GDM1 (cell line): ENCODE measurements around the gene PPM1E.
"Not testable (repeated sequence)": the region's sequence is repeated elsewhere in the genome, so short reads cannot be mapped to it uniquely, and the experiment has no call there.

Experiments used
- DNase-seq: peaks from one replicate; lab custom pipeline; 2025; lab: John Stamatoyannopoulos, UW

The PPM1E gene

GRCh38 chr17:58779446-58779845 is 23.8 kb downstream of the PPM1E start:
- no peak for DNase-seq

DNA sequence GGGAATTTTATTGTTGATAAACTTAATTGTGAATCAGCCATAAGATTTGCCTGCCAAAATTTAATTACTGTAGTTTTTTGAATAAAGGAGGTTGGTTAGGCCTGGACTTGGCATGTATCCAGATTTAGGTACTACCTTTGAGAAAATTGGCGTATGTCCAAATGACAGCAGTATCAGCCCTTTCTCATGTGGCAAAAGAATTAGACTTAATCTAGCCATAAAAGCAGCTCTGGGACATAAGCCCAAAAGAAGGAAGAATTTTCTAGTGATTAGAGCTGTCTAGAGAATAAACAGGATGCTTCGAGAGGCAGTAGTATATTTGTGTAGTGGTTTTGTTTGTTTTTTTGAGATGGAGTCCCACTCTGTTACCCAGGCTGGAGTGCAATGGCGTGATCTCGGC is 27.7 kb downstream of the PPM1E start:
- no peak for DNase-seq

GRCh38 chr17:58785097-58785496 is 29.4 kb downstream of the PPM1E start:
- no peak for DNase-seq

DNA sequence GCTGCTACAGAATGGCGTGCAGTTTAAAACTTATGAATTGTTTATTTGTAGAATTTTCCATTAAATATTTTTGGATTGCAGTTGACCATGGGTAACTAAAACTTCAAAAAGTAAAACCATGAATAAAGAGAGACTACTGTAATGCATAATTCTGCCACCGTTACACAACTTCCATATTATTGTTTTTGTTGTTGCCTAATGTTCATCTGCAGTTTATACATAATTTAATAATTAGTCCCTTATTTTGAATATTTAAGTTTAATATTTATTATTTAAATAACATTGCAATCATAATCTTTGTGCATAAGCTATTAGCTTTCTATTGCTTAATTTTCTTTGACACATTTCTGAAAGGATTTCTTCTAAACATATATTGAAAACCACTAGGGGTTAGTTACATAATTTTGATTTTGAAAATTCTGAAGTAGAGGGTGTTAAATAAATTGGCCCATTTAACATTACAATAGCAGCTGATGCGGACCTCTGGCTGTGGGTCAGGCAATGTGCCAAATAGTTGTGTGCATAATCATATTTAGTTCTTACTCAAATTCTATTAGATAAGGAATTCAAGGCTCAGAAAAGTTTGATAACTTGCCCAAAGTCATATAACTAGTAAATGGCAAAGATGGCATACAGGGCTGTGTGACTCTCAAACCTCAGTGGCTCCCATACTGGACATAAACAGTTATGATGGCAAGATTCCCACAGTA is 31.1 kb downstream of the PPM1E start:
- DNase-seq, result no peak

GRCh38 chr17:58788199-58788598 is 32.5 kb downstream of the PPM1E start:
- no peak for DNase-seq

DNA sequence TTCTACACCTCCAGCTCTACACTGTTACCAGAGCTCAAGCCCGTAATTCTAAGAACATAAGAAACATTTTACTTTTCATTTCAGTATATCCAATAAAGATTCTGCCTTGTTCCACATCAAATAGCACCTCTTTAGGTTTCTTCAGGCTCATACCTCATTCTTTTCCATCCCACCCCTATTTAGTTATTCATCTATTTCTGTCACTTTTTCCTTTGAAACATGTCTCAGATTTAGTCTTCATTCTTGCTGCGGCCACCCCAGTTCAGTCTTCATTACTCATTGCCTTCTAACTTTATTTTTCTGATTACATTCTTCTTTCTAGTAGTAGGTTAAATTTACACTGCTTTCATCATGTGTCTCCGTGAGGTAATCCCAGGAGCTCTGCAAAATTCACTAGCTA is 33.5 kb downstream of the PPM1E start:
- no peak for DNase-seq

- DNase-seq, result no peak
Observed at GRCh38 chr17:58789831-58790230, 34.2 kb downstream of the PPM1E start.

GRCh38 chr17:58794508-58794907 is 38.9 kb downstream of the PPM1E start:
- DNase-seq, result not testable (repeated sequence)

DNA sequence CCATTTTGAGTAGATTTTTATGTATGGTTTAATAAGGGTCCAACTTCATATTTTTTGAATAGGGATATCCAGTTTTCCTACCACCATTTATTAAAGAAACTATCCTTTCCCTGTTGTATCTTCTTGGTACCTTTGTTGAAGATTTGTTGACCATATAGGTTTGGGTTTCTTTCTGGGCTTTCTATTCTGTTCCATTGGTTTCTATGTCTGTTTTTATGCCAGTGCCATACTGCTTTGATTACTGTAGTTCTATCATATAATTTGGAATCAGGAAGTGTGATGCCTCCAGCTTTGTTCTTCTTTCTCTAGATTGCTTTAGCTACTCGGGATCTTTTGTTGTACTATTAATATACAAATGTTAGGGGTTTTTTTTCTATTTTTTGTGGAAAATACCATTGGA is 46.5 kb downstream of the PPM1E start:
- no peak for DNase-seq

GRCh38 chr17:58806046-58806445 is 50.4 kb downstream of the PPM1E start:
- DNase-seq, result no peak

DNA sequence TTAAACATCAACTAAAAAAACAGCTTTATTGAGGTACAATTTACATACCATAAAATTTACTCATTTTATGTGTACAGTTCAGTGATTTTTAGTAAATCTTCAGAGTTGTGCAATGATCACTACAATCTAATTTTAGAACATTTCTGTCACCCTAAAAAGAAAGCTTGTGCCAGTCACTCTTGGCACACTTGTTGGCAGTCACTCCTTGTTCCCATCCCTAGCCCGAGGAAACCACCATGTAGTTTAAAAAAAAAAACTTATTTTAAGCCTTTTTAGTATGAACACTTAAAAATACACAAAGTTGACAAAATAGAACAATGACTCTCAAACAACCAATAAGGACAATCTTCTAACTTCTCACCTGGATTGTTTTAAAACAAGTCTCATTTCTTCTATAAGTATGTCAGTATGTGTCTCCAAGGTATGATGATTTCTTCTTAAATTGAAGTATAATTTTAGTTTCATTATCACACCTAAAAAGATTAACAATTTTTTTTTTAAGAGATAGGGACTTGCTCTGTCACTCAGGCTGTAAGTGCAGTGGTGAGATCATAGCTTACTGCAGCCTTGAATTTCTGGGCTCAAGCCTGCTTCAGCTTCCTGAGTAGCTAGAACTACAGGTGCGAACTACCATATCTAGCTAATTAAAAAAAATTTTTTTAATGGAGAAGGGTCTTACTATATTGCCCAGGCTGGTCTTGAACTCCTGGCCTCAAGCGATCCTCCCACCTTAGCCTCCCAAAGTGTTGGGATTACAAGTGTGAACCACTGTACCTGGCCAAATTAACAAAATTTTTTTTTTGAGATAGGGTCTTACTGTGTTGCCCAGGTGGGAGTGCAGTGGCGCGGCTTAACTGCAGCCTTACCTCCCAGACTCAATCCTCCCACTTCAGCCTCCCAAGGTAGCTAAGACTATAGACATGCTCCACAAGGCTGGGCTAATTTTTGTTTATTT is 53.2 kb downstream of the PPM1E start:
- no peak for DNase-seq

DNA sequence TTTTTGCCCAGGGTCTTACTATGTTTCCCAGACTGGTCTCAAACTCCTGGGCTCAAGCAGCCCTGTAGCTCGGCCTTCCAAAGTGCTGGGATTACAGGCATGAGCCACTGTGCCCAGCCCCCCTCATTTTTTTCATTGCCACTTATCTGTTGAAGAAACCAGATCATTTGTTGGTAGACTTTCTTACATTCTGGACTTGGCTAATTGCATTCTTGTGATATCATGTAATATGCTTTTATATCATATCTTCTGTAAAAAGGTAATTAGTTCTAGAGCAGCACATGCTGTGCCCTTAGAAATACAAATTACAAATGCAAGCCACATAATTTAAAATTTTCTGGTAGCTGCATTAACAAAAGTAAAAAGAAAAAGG is 53.9 kb downstream of the PPM1E start:
- DNase-seq, result no peak

DNA sequence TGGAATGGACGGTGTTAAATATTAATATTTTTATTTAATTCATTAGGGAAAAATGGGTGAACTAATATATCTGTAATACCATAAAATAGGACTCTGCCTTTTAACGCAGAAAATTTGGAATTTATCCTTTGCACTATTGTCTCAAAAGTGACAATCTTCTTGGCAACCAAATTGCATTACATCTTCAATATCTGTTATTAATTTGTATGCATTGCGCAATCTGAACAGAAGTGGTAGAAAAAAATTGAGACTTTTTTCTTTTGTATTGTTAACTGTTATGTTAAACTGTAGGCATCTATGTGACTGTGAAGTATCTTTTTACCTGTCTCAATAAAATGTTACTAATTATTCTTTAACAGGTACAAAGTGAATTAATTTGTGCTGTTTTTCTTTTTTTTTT is 55.6 kb downstream of the PPM1E start:
- no peak for DNase-seq

GRCh38 chr17:58813712-58814111 is 58.1 kb downstream of the PPM1E start:
- DNase-seq, result no peak

DNA sequence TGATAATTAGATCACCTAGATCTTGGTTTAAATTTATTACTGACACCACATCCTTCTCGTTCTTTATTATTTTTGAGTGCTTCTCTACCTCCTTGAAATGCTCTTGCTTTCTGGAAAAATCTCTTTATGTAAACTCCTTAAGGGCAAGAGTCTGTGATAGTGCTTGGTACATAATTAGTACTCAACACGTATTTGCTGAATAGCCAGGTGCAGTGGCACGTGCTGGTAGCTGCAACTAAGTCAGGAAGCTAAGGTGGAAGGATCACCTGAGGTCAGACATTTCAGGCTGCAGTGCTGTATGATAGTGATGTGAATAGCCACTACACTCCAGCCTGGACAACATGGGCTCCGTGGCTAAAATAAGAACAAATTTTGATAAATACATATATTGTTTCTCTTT is 63.0 kb downstream of the PPM1E start:
- DNase-seq, result no peak

- DNase-seq, result no peak
Observed at GRCh38 chr17:58822148-58823050, 66.7 kb downstream of the PPM1E start.

GRCh38 chr17:58823051-58823525 is 67.4 kb downstream of the PPM1E start:
- no peak for DNase-seq

- no peak for DNase-seq
Observed at GRCh38 chr17:58829172-58829637, 73.6 kb downstream of the PPM1E start.

DNA sequence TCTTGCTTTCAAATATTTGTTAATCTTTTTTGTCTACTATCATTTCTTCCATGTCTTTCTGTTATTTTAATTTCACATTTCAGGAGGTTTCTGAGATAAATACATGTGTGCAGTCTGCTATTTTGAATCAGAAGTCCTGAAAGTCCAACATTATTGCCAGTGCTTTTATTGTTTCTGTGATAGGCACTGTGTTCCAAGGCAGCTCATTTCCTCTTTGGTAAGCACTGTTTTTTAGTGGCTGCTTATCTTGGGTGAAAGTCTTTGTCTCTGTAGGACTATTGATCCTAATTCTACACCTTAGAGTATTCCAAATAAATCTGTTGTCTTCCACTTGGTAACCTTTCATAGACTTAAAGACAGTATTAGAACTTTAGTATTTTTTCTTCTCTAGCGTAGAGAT is 76.1 kb downstream of the PPM1E start:
- DNase-seq, result no peak

- no peak for DNase-seq
Observed at GRCh38 chr17:58832514-58832913, 76.9 kb downstream of the PPM1E start.

DNA sequence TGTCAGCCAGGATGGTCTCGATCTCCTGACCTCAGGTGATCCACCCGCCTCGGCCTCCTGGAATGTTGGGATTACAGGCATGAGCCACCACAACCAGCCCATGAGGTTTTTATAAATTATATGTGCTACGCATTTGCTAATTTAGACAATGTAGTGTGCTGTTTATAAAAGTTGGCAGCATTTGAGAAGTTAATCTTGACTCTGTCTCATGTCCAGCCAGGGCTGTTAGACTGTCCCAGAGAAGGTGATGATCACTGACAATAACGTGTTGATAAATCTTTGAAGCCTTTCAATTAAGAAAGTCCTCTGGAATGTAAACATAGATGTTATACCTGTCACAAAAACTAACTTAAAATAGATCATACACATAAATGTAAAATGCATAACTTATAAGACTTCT is 82.0 kb downstream of the PPM1E start:
- DNase-seq, result no peak
